ENCODE data around the gene CDH4. TPM values are rescaled to one million over a fixed set of nuclear protein-coding genes. Genes with fewer than 3 reads are reported as not detected.

Gene CDH4
- total and polyA plus RNA-seq, 2 of the 8 experiments (the other 6 are each of a cell fraction or from before 2014, with no cell fraction given): 4.3 to 7.9 TPM

DNA sequence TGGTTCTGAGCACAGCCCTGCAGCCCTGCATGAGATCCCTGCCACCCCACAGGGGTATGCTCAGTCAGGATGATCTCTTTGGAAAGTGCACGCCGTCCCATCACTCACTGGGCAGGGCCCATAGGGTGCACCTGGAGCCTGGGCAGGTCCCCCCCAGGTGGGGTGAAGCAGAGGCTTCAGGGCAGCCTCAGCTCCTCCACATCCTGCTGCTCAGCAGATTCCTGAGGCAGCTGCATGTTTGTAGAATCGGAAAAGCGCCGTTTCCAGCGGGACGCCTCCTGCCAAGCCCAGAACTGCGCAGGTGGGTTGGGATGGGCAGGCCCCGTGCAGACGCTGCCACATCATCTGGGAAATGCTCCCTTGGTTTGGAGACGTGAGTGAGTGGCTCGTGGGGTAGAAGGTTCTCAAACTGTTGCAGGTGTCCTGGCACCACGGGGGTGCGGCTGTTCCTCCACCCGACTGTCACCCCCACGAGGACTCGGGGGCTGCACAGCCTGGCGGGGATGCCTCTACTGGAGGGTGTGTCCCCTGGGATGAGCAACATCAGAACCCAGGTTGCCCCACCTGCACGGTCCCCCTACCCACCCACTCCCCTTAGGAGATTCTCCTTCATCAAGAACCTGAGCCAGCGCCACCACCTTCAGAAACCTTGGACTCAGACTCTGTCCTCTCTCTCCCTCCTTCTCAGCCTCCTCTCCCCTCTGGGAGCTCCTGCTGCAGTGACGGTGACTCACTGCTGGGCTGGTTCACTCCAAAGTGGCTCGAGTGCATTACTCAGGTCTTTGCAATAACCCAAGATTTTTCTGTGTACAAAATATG is 479.5 kb downstream of the CDH4 start (continued):
- TF ChIP-seq MAFK (IDR thresholded peaks at IDR 0.05; ENCODE audit: low read depth, low read length) (no peak), RNF2 (IDR thresholded peaks at IDR 0.05; ENCODE audit: borderline replicate concordance, low read depth, low read length, missing control alignments, poor library complexity, severe bottlenecking) (no peak), BRCA1 (IDR thresholded peaks at IDR 0.05; ENCODE audit: low read depth, low read length) (no peak), SIN3A (conservative IDR thresholded peaks at IDR 0.05 in 1 of 2, IDR thresholded peaks at IDR 0.05 in 1 of 2; ENCODE audit: low read depth in 1 of 2, low read length in 2 of 2) (no peak), BCL11A (IDR thresholded peaks at IDR 0.05; ENCODE audit: low read depth in 2 of 2, low read length in 2 of 2) (no peak)

Data from H1 (cell line).